ENCODE measurements around the gene ZBTB7C. TPM values are rescaled to one million over a fixed set of nuclear protein-coding genes. Genes with fewer than 3 reads are reported as not detected.

The ZBTB7C gene
- total RNA-seq, 3 donors from 2014 or later (not counting 1 experiment from before 2014, with no cell fraction given), result 0.07 TPM; not detected in 2

DNA sequence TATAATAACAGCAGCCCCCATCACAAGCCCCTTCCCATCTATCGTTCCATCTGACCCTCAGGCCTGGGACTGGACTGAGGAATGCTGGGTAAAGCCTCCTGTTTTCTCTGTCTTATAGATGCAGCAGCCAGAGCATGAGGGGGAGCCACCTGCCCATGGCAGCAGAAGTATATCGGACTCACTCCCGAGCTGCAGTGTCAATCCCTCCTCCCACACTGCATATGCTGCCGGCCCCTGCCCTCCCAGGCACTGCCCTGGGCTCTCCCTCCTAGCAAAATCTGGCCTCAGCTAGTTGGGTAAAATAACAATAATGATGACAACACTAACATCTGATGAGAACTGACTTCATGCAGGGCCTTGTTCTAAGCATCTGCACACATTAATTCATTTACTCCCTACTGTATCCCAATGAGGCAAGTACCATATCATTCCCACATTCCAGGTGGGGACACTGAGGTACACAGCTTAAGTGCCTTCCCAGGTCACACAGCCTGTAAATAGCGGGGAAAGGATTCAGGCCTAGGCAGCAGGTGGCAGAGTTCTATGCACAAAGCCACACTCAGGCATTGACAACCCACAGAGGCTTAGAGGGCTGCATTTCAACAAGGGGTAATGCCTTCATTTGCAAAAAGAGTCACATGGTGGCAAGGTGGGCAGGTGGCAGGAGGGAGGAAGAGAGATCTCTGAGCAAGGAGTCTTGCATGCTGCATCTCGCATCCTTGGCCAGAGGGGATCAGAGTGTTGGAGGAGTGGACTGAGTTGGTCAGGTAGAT, 190.0 kb downstream of the ZBTB7C start:
- H3K9me3 Mint-ChIP-seq, result no peaks in the 10 kb centered on the region
- no peak overlapping the region for H3K4me3 Mint-ChIP-seq
- TF ChIP-seq, protein P1, sequence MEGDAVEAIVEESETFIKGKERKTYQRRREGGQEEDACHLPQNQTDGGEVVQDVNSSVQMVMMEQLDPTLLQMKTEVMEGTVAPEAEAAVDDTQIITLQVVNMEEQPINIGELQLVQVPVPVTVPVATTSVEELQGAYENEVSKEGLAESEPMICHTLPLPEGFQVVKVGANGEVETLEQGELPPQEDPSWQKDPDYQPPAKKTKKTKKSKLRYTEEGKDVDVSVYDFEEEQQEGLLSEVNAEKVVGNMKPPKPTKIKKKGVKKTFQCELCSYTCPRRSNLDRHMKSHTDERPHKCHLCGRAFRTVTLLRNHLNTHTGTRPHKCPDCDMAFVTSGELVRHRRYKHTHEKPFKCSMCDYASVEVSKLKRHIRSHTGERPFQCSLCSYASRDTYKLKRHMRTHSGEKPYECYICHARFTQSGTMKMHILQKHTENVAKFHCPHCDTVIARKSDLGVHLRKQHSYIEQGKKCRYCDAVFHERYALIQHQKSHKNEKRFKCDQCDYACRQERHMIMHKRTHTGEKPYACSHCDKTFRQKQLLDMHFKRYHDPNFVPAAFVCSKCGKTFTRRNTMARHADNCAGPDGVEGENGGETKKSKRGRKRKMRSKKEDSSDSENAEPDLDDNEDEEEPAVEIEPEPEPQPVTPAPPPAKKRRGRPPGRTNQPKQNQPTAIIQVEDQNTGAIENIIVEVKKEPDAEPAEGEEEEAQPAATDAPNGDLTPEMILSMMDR (IDR thresholded peaks at IDR 0.05), result no peak
- no peaks in the 10 kb centered on the region for H3K27me3 Mint-ChIP-seq (ENCODE audit: low read depth in 2 of 2)
- DNase-seq, result no peak
- H3K27me3 ChIP-seq (ENCODE audit: control insufficient read depth, insufficient read depth, low read length), result no peaks in the 10 kb centered on the region
- H3K4me1 Mint-ChIP-seq, result no peaks in the 10 kb centered on the region
- H3K27ac Mint-ChIP-seq, result no peak overlapping the region
- peaks cover 7% of the 10 kb centered on the region for H3K4me1 ChIP-seq (ENCODE audit: control insufficient read depth, insufficient read depth, low read length)
- no peak for ATAC-seq
- no peak overlapping the region for H3K4me3 ChIP-seq (ENCODE audit: low read length)
- no peaks in the 10 kb centered on the region for H3K36me3 Mint-ChIP-seq
- H3K36me3 ChIP-seq (ENCODE audit: control insufficient read depth, insufficient read depth, low read length), result no peaks in the 10 kb centered on the region
- WGBS (ENCODE audit: insufficient coverage), result 81% methylated on average over 6 of the region's 6 CpGs
- intact Hi-C loops (cut with micrococcal nuclease), result no loop called here
- no peak overlapping the region for H3K27ac ChIP-seq (ENCODE audit: low read length)
- no peaks in the 10 kb centered on the region for H3K9me3 ChIP-seq (ENCODE audit: control insufficient read depth, insufficient read depth, low read length)

DNA sequence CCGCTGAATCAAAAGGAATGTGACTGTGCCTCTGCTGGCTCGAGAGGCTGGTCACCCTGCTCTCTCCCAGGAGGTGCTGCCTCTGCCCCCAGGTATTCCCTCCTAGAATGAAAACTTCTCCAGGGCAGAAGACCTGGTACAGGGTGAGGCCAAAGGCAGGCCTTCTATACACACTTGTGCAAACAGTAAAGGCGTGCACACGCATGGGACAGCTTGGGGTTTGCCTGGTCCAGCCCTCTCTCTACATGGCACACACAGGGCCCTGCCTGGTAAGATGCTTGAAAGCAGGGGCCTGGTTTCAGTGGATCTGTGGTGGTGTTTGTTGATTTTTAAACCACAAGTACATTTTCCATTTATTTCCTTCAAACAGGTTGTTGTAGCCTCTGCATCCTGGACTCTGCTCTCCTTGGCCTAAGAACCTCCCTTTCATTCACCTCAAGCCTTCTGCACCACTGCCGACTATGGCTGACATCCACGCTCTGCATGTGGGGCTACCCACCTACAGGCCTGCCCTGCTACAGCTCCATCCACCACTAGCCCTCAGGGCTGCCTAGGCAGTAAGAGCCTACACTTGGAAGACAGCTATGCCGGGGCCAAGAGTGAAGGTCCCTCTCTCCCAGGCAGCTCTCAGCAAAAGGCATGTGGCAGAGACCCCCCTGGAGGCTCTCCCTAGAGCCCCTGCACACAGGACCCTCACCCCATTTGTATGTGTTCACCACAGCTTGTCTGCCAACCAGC, 190.7 kb downstream of the ZBTB7C start:
- Histone ChIP-seq H3K4me1 (ENCODE audit: control insufficient read depth, insufficient read depth, low read length) (peaks cover 7% of the 10 kb centered on the region), H3K4me3 (ENCODE audit: low read length) (no peak overlapping the region), H3K9me3 (ENCODE audit: control insufficient read depth, insufficient read depth, low read length) (no peaks in the 10 kb centered on the region), H3K36me3 (ENCODE audit: control insufficient read depth, insufficient read depth, low read length) (no peaks in the 10 kb centered on the region), H3K27ac (ENCODE audit: low read length) (no peak overlapping the region), H3K27me3 (ENCODE audit: control insufficient read depth, insufficient read depth, low read length) (no peaks in the 10 kb centered on the region)
- Mint-ChIP-seq H3K4me3 (no peak overlapping the region), H3K36me3 (no peaks in the 10 kb centered on the region), H3K27ac (no peak overlapping the region), H3K27me3 (ENCODE audit: low read depth in 2 of 2) (peaks cover 0 to 3% of the 10 kb centered on the region in 2 donors), H3K9me3 (no peaks in the 10 kb centered on the region), H3K4me1 (no peaks in the 10 kb centered on the region)
- DNase-seq (no peak), ATAC-seq (no peak)
- TF ChIP-seq, protein P1 (IDR thresholded peaks at IDR 0.05), result no peak
- intact Hi-C loops (cut with micrococcal nuclease), result no loop called here
- 84% methylated on average over 7 of the region's 7 CpGs for WGBS (ENCODE audit: insufficient coverage)

DNA sequence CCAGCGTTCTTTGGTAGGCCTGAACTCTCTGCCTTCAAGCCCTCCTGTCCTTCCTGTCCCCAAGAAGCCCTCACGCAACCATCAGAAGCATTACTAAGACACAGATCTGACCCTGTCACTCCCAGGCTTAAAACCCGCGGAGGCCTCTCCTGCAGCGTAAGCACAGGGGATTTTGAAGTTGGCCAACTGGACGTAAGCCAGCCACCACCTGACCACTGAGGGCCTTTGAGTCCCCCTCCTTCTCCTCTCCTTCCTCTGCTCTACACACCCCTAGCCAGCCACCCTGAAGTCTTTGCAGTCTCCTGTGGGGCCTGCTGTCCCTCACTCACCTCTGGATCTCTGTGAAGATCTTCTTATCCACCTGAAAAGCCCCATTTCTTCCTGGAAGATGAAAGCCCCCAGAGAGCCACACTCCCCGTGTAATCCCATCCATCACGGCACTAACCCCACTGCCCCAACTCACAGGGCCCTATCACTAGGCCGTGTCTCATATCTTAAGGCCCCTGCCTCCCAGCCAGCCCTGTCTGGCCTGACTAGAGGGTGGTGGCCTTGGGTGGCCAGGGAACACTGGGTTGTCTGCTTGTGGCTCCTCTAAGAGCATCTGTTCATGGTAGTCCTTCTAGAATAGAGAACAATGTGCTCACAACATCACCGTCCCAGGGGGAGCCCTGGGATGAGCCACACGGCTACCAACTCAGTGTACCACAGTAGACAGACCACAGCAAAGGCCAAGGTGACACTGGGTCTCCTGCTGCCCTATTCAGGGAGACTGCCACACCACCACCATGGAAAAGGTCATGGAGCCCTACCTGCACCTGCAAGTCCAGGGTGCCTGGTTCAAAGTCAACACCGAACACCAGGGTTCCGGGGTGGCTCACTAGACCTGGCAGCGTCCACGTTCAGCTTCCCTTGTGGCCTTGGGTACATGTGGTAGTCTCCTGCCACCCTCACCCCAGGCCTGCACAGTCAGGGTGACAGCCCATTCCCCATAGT, 191.6 kb downstream of the ZBTB7C start:
- no peak for ATAC-seq
- Histone ChIP-seq H3K27ac (ENCODE audit: low read length) (no peak overlapping the region), H3K4me3 (ENCODE audit: low read length) (no peak overlapping the region), H3K27me3 (ENCODE audit: control insufficient read depth, insufficient read depth, low read length) (no peaks in the 10 kb centered on the region), H3K4me1 (ENCODE audit: control insufficient read depth, insufficient read depth, low read length) (peaks cover 5% of the 10 kb centered on the region), H3K9me3 (ENCODE audit: control insufficient read depth, insufficient read depth, low read length) (no peaks in the 10 kb centered on the region), H3K36me3 (ENCODE audit: control insufficient read depth, insufficient read depth, low read length) (no peaks in the 10 kb centered on the region)
- no peak for DNase-seq
- Mint-ChIP-seq H3K9me3 (no peaks in the 10 kb centered on the region), H3K27me3 (ENCODE audit: low read depth in 2 of 2) (peaks cover 0 to 6% of the 10 kb centered on the region in 2 donors), H3K36me3 (no peaks in the 10 kb centered on the region), H3K4me3 (no peak overlapping the region), H3K27ac (no peak overlapping the region), H3K4me1 (no peaks in the 10 kb centered on the region)
- TF ChIP-seq, protein P1 (IDR thresholded peaks at IDR 0.05), result no peak
- 91% methylated on average over 15 of the region's 15 CpGs for WGBS (ENCODE audit: insufficient coverage)
- intact Hi-C loops (cut with micrococcal nuclease), result no loop called here
